ENCODE results near the gene NAIF1.

GRCh38 chr9:128062846-128063831, 4.0 kb downstream of the NAIF1 start:
- TF ChIP-seq CTCF (IDR thresholded peaks at IDR 0.05) = no peak
- TF ChIP-seq POLR2A (IDR thresholded peaks at IDR 0.05) = no peak
